OCI-LY3 (cell line): ENCODE results near the gene YPEL4.

Source experiments
- H2AFZ ChIP-seq: fragments of 200-600, 300-600 bp; shearing (Covaris generic); 2 replicates; pipeline ENCODE4 v1.6.0; 2014; ENCODE audit warnings: antibody characterized with exemption, low read depth, low read length
- H3K27ac ChIP-seq: fragments of 200-600, 300-600 bp; sonication (generic); 2 replicates; pipeline ENCODE4 v1.5.1; 2014; ENCODE audit warnings: mild to moderate bottlenecking, low read length, moderate library complexity, mixed read lengths
- H3K27me3 ChIP-seq: fragments of 200-600, 300-600 bp; sonication (generic); 2 replicates; pipeline ENCODE4 v1.6.1; 2014; ENCODE audit warnings: low read depth, low read length, mixed read lengths
- H3K36me3 ChIP-seq: fragments of 200-600, 300-600 bp; sonication (generic); replicated peaks from 2 replicates; pipeline ENCODE3; 2014; ENCODE audit warnings: low read depth, low read length, mixed read lengths
- H3K4me1 ChIP-seq: fragments of 300-600, 200-600 bp; sonication (generic); 2 replicates; pipeline ENCODE4 v1.6.1; 2014; ENCODE audit warnings: low read length, mixed read lengths
- H3K4me2 ChIP-seq: fragments of 200-600, 300-600 bp; sonication (generic); 2 replicates; pipeline ENCODE4 v1.6.1; 2014; ENCODE audit warnings: low read length, mixed read lengths
- H3K4me3 ChIP-seq: fragments of 300-600, 200-600 bp; sonication (generic); 2 replicates; pipeline ENCODE4 v1.5.1; 2014; ENCODE audit warnings: antibody characterized with exemption, mild to moderate bottlenecking, low read length, moderate library complexity
- H3K79me2 ChIP-seq: fragments of 300-600, 200-600 bp; shearing (Covaris generic); 2 replicates; pipeline ENCODE4 v1.6.1; 2014; ENCODE audit warnings: mild to moderate bottlenecking, low read length, mixed read lengths
- H3K9ac ChIP-seq: fragments of 300-600, 200-600 bp; shearing (Covaris generic); 2 replicates; pipeline ENCODE4 v1.6.0; 2014; ENCODE audit warnings: mild to moderate bottlenecking, low read length, moderate library complexity
- H3K9me3 ChIP-seq: fragments of 200-600, 300-600 bp; shearing (Covaris generic); 2 replicates; pipeline ENCODE4 v1.6.1; 2014; ENCODE audit warnings: low read length, mixed read lengths; ENCODE audit not compliant: insufficient read depth
- H4K20me1 ChIP-seq: fragments of 200-600, 300-600 bp; sonication (generic); 2 replicates; pipeline ENCODE4 v1.6.1; 2016; ENCODE audit warnings: low read length, mixed read lengths; ENCODE audit not compliant: insufficient read depth
- CTCF ChIP-seq: fragments of 200-600, 300-600 bp; sonication (generic); IDR thresholded peaks from 2 replicates; pipeline ENCODE4 v1.5.1; 2014; ENCODE audit warnings: antibody characterized with exemption, low read length, low read depth
- EZH2phosphoT487 ChIP-seq: fragments of 200-600 bp; shearing (Covaris generic); IDR thresholded peaks from 2 replicates; pipeline ENCODE4 v1.6.1; 2018; ENCODE audit warnings: antibody characterized with exemption, mixed run types, low read depth

YPEL4 gene

GRCh38 chr11:57668434-57668782 lies 18.7 kb upstream of the YPEL4 start:
- peak overlapping the region; percentile 97 for H3K4me3 ChIP-seq

GRCh38 chr11:57667736-57668433 lies 18.2 kb upstream of the YPEL4 start, which contains the start of gene ZDHHC5:
Gene ZDHHC5, plus strand, starts transcription at chr11:57668114. Its CDS starts 4,977 bp downstream, at chr11:57673091.
- no peaks in the 10 kb centered on the region for H3K27me3 ChIP-seq
- peak within 1 kb of the TSS; percentile 80 for H3K27ac ChIP-seq
- TF ChIP-seq CTCF, result peak; percentile 44
- TF ChIP-seq EZH2phosphoT487, result no peak
- peak within 1 kb of the TSS; percentile 88 for H2AFZ ChIP-seq
- H3K36me3 ChIP-seq, result peaks cover 15% of the 10 kb centered on the region
- peaks cover 18% of the 10 kb centered on the region for H3K4me1 ChIP-seq
- H3K79me2 ChIP-seq, result peaks cover 49% of the 10 kb centered on the region
- H3K4me2 ChIP-seq, result peak within 1 kb of the TSS; percentile 85
- H3K9ac ChIP-seq, result peak within 1 kb of the TSS; percentile 98
- peak within 1 kb of the TSS; percentile 97 for H3K4me3 ChIP-seq
- H3K9me3 ChIP-seq, result no peaks in the 10 kb centered on the region
- H4K20me1 ChIP-seq, result peaks cover 5% of the 10 kb centered on the region; the same call in 1 of the 2 replicates

More at GRCh38 chr11:57668434-57668782, 18.7 kb upstream of the YPEL4 start:
- Histone ChIP-seq H3K4me2 (peak overlapping the region; percentile 85), H3K27ac (peak overlapping the region; percentile 80), H3K9ac (peak overlapping the region; percentile 98), H3K79me2 (peaks cover 54% of the 10 kb centered on the region), H3K9me3 (no peaks in the 10 kb centered on the region), H3K4me1 (peaks cover 18% of the 10 kb centered on the region), H3K36me3 (peaks cover 20% of the 10 kb centered on the region), H4K20me1 (peaks cover 5% of the 10 kb centered on the region; the same call in 1 of the 2 replicates), H3K27me3 (no peaks in the 10 kb centered on the region), H2AFZ (peak overlapping the region; percentile 32; the same call in 1 of the 2 replicates)
- TF ChIP-seq CTCF (no peak), EZH2phosphoT487 (no peak)

GRCh38 chr11:57667117-57667735 lies 17.5 kb upstream of the YPEL4 start:
- H3K4me3 ChIP-seq, result peak overlapping the region; percentile 97
- peaks cover 18% of the 10 kb centered on the region for H3K4me1 ChIP-seq
- H3K9me3 ChIP-seq, result no peaks in the 10 kb centered on the region
- peaks cover 11% of the 10 kb centered on the region for H3K36me3 ChIP-seq
- H3K9ac ChIP-seq, result peak overlapping the region; percentile 98
- H3K27ac ChIP-seq, result peak overlapping the region; percentile 80
- H3K27me3 ChIP-seq, result no peaks in the 10 kb centered on the region
- peak overlapping the region; percentile 78 for H3K4me2 ChIP-seq
- no peak for TF ChIP-seq CTCF
- no peak for TF ChIP-seq EZH2phosphoT487
- H3K79me2 ChIP-seq, result peaks cover 42% of the 10 kb centered on the region
- peak overlapping the region; percentile 88 for H2AFZ ChIP-seq
- peaks cover 5% of the 10 kb centered on the region; the same call in 1 of the 2 replicates for H4K20me1 ChIP-seq

GRCh38 chr11:57663975-57664374 lies 14.3 kb upstream of the YPEL4 start:
- Histone ChIP-seq H3K27me3 (no peaks in the 10 kb centered on the region), H3K4me2 (no peak overlapping the region), H3K79me2 (peaks cover 17% of the 10 kb centered on the region), H3K9ac (no peak overlapping the region), H4K20me1 (0 out of 2 replicates have a peak, but pooled peaks cover under 1% of the 10 kb centered on the region), H3K4me3 (no peak overlapping the region), H3K36me3 (peaks cover 27% of the 10 kb centered on the region), H3K4me1 (peaks cover 6% of the 10 kb centered on the region), H2AFZ (no peak overlapping the region), H3K9me3 (no peaks in the 10 kb centered on the region), H3K27ac (no peak overlapping the region)
- TF ChIP-seq EZH2phosphoT487 (no peak), CTCF (no peak)
